ENCODE measurements around the gene TSEN54. TPM values are rescaled to one million over a fixed set of nuclear protein-coding genes. Genes with fewer than 3 reads are reported as not detected.

TSEN54 gene
- total and polyA plus RNA-seq, 2 experiments from 2014 or later, result 45.9 to 62.5 TPM

DNA sequence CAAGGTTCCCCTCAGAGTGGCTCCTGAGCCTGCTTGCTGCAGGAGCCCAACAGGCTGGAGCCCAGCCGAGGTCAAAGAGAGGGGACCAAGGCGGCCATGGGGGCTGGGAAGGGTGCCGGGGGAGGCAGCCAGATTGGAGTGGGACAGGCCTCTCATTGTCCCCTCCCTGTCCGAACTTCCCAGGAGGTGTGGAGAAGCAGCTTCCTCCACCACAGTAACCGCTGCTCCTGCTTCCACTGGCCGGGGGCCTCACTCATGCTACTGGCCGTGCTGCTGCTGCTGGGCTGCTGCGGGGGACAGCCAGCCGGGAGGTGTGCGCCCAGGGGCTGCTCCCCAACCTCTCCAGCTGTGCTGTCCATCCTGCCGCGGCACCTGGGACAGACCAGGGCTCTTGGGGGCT is 30.6 kb upstream of the TSEN54 start:
- no peak for DNase-seq (ENCODE audit: low spot score)
- TF ChIP-seq JUNB (IDR thresholded peaks at IDR 0.05; ENCODE audit: unreplicated experiment) (no peak), ZNF114 (CRISPR knock-in tag; IDR thresholded peaks at IDR 0.05) (no peak), POLR2AphosphoS5 (IDR thresholded peaks at IDR 0.05; ENCODE audit: low read depth) (no peak)
- TF ChIP-seq, protein P1, sequence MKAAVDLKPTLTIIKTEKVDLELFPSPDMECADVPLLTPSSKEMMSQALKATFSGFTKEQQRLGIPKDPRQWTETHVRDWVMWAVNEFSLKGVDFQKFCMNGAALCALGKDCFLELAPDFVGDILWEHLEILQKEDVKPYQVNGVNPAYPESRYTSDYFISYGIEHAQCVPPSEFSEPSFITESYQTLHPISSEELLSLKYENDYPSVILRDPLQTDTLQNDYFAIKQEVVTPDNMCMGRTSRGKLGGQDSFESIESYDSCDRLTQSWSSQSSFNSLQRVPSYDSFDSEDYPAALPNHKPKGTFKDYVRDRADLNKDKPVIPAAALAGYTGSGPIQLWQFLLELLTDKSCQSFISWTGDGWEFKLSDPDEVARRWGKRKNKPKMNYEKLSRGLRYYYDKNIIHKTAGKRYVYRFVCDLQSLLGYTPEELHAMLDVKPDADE (IDR thresholded peaks at IDR 0.05), result no peak
- TF ChIP-seq, protein P2, sequence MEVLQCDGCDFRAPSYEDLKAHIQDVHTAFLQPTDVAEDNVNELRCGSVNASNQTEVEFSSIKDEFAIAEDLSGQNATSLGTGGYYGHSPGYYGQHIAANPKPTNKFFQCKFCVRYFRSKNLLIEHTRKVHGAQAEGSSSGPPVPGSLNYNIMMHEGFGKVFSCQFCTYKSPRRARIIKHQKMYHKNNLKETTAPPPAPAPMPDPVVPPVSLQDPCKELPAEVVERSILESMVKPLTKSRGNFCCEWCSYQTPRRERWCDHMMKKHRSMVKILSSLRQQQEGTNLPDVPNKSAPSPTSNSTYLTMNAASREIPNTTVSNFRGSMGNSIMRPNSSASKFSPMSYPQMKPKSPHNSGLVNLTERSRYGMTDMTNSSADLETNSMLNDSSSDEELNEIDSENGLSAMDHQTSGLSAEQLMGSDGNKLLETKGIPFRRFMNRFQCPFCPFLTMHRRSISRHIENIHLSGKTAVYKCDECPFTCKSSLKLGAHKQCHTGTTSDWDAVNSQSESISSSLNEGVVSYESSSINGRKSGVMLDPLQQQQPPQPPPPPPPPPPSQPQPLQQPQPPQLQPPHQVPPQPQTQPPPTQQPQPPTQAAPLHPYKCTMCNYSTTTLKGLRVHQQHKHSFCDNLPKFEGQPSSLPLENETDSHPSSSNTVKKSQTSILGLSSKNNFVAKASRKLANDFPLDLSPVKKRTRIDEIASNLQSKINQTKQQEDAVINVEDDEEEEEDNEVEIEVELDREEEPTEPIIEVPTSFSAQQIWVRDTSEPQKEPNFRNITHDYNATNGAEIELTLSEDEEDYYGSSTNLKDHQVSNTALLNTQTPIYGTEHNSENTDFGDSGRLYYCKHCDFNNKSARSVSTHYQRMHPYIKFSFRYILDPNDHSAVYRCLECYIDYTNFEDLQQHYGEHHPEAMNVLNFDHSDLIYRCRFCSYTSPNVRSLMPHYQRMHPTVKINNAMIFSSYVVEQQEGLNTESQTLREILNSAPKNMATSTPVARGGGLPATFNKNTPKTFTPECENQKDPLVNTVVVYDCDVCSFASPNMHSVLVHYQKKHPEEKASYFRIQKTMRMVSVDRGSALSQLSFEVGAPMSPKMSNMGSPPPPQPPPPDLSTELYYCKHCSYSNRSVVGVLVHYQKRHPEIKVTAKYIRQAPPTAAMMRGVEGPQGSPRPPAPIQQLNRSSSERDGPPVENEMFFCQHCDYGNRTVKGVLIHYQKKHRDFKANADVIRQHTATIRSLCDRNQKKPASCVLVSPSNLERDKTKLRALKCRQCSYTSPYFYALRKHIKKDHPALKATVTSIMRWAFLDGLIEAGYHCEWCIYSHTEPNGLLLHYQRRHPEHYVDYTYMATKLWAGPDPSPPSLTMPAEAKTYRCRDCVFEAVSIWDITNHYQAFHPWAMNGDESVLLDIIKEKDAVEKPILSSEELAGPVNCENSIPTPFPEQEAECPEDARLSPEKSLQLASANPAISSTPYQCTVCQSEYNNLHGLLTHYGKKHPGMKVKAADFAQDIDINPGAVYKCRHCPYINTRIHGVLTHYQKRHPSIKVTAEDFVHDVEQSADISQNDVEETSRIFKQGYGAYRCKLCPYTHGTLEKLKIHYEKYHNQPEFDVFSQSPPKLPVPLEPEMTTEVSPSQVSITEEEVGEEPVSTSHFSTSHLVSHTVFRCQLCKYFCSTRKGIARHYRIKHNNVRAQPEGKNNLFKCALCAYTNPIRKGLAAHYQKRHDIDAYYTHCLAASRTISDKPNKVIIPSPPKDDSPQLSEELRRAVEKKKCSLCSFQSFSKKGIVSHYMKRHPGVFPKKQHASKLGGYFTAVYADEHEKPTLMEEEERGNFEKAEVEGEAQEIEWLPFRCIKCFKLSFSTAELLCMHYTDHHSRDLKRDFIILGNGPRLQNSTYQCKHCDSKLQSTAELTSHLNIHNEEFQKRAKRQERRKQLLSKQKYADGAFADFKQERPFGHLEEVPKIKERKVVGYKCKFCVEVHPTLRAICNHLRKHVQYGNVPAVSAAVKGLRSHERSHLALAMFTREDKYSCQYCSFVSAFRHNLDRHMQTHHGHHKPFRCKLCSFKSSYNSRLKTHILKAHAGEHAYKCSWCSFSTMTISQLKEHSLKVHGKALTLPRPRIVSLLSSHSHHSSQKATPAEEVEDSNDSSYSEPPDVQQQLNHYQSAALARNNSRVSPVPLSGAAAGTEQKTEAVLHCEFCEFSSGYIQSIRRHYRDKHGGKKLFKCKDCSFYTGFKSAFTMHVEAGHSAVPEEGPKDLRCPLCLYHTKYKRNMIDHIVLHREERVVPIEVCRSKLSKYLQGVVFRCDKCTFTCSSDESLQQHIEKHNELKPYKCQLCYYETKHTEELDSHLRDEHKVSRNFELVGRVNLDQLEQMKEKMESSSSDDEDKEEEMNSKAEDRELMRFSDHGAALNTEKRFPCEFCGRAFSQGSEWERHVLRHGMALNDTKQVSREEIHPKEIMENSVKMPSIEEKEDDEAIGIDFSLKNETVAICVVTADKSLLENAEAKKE (CRISPR knock-in tag; IDR thresholded peaks at IDR 0.05), result no peak
- Mint-ChIP-seq H3K9me3 (no peaks in the 10 kb centered on the region), H3K27me3 (ENCODE audit: insufficient read depth, low read depth, poor library complexity) (peaks cover 9% of the 10 kb centered on the region), H3K36me3 (ENCODE audit: low read depth) (no peaks in the 10 kb centered on the region; the same call in 2 of the 3 replicates), H3K4me1 (peaks cover 9% of the 10 kb centered on the region), H3K4me3 (no peak overlapping the region), H3K27ac (no peak overlapping the region)
- no peaks in the 10 kb centered on the region for H3F3A ChIP-seq (replicated peaks; ENCODE audit: low read depth)
- H3K27me3 ChIP-seq (ENCODE audit: insufficient read depth), result no peaks in the 10 kb centered on the region
- no peaks in the 10 kb centered on the region for H3K36me3 ChIP-seq (ENCODE audit: insufficient read depth)
- no peak overlapping the region for H3K4me3 ChIP-seq
- H4K20me1 ChIP-seq (replicated peaks; ENCODE audit: insufficient read depth), result no peaks in the 10 kb centered on the region
- ATAC-seq, result no peak
- no peak overlapping the region for H3K27ac ChIP-seq (ENCODE audit: low read depth)
- no peaks in the 10 kb centered on the region for H3K79me2 ChIP-seq (replicated peaks; ENCODE audit: insufficient read depth)
- H3K9me2 ChIP-seq (ENCODE audit: insufficient read depth), result no peaks in the 10 kb centered on the region
- H3K4me1 ChIP-seq (ENCODE audit: insufficient read depth), result no peaks in the 10 kb centered on the region
- H3K4me2 ChIP-seq, result no peak overlapping the region
- no peak overlapping the region for H2AFZ ChIP-seq

DNA sequence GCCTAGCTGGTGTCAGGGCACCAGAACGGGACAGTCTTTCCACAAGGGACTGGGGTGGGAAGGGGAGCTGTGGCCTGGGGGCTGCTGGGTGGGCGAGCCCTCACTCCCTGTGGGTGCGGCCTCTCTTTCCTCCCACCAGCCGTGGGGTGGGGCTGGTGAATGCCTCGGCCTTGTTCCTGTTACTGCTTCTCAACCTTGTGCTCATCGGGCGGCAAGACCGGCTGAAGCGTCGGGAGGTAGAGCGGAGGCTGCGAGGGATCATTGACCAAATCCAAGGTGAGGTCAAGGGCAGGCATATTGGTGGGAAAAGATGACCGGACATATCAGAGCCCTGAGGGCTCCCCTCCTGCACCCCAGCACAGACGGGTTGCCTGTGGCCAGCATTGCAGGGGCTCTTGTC is 30.2 kb upstream of the TSEN54 start:
- Mint-ChIP-seq H3K4me1 (peaks cover 9% of the 10 kb centered on the region), H3K36me3 (ENCODE audit: low read depth) (no peaks in the 10 kb centered on the region; the same call in 2 of the 3 replicates), H3K9me3 (no peaks in the 10 kb centered on the region), H3K27me3 (ENCODE audit: insufficient read depth, low read depth, poor library complexity) (peaks cover 7% of the 10 kb centered on the region), H3K4me3 (no peak overlapping the region), H3K27ac (no peak overlapping the region)
- ATAC-seq (no peak), DNase-seq (ENCODE audit: low spot score) (no peak)
- Histone ChIP-seq H3K79me2 (replicated peaks; ENCODE audit: insufficient read depth) (no peaks in the 10 kb centered on the region), H2AFZ (no peak overlapping the region), H3K36me3 (ENCODE audit: insufficient read depth) (no peaks in the 10 kb centered on the region), H3K9me2 (ENCODE audit: insufficient read depth) (no peaks in the 10 kb centered on the region), H3K4me2 (no peak overlapping the region), H3K4me1 (ENCODE audit: insufficient read depth) (no peaks in the 10 kb centered on the region), H3K27me3 (ENCODE audit: insufficient read depth) (no peaks in the 10 kb centered on the region), H3K27ac (ENCODE audit: low read depth) (no peak overlapping the region), H3F3A (replicated peaks; ENCODE audit: low read depth) (no peaks in the 10 kb centered on the region), H4K20me1 (replicated peaks; ENCODE audit: insufficient read depth) (no peaks in the 10 kb centered on the region), H3K4me3 (no peak overlapping the region)
- TF ChIP-seq ZNF331 (CRISPR knock-in tag; IDR thresholded peaks at IDR 0.05; ENCODE audit: low read depth), result no peak
- TF ChIP-seq, protein P3, sequence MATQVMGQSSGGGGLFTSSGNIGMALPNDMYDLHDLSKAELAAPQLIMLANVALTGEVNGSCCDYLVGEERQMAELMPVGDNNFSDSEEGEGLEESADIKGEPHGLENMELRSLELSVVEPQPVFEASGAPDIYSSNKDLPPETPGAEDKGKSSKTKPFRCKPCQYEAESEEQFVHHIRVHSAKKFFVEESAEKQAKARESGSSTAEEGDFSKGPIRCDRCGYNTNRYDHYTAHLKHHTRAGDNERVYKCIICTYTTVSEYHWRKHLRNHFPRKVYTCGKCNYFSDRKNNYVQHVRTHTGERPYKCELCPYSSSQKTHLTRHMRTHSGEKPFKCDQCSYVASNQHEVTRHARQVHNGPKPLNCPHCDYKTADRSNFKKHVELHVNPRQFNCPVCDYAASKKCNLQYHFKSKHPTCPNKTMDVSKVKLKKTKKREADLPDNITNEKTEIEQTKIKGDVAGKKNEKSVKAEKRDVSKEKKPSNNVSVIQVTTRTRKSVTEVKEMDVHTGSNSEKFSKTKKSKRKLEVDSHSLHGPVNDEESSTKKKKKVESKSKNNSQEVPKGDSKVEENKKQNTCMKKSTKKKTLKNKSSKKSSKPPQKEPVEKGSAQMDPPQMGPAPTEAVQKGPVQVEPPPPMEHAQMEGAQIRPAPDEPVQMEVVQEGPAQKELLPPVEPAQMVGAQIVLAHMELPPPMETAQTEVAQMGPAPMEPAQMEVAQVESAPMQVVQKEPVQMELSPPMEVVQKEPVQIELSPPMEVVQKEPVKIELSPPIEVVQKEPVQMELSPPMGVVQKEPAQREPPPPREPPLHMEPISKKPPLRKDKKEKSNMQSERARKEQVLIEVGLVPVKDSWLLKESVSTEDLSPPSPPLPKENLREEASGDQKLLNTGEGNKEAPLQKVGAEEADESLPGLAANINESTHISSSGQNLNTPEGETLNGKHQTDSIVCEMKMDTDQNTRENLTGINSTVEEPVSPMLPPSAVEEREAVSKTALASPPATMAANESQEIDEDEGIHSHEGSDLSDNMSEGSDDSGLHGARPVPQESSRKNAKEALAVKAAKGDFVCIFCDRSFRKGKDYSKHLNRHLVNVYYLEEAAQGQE (IDR thresholded peaks at IDR 0.05; ENCODE audit: unreplicated experiment), result no peak
- no peak for TF ChIP-seq JUNB (IDR thresholded peaks at IDR 0.05; ENCODE audit: unreplicated experiment)
- TF ChIP-seq NANOG (IDR thresholded peaks at IDR 0.05; ENCODE audit: borderline replicate concordance), result no peak
- TF ChIP-seq EZH2phosphoT487 (IDR thresholded peaks at IDR 0.05; ENCODE audit: unreplicated experiment), result no peak
- no peak for TF ChIP-seq CREB1 (CRISPR knock-in tag; IDR thresholded peaks at IDR 0.05; ENCODE audit: low read depth)
- TF ChIP-seq ZNF114 (CRISPR knock-in tag; IDR thresholded peaks at IDR 0.05), result no peak
- TF ChIP-seq POLR2AphosphoS5 (IDR thresholded peaks at IDR 0.05; ENCODE audit: low read depth), result no peak
- TF ChIP-seq EZH2 (IDR thresholded peaks at IDR 0.05; ENCODE audit: low read depth, unreplicated experiment), result no peak
- TF ChIP-seq STAT1 (IDR thresholded peaks at IDR 0.05; ENCODE audit: unreplicated experiment), result no peak

Data from GM23338 (cell line).